ENCODE measurements around the gene CD200. TPM values are rescaled to one million over a fixed set of nuclear protein-coding genes. Genes with fewer than 3 reads are reported as not detected.

Gene CD200
- total RNA-seq, 1 donor from 2014 or later: 9.9 TPM

GRCh38 chr3:112405845-112406244, 72.9 kb downstream of the CD200 start:
- DNase-seq (ENCODE audit: extremely low read depth, low read depth, low spot score): no peak

GRCh38 chr3:112407214-112407887, 74.4 kb downstream of the CD200 start:
- DNase-seq (ENCODE audit: extremely low read depth, low read depth, low spot score): no peak

DNA sequence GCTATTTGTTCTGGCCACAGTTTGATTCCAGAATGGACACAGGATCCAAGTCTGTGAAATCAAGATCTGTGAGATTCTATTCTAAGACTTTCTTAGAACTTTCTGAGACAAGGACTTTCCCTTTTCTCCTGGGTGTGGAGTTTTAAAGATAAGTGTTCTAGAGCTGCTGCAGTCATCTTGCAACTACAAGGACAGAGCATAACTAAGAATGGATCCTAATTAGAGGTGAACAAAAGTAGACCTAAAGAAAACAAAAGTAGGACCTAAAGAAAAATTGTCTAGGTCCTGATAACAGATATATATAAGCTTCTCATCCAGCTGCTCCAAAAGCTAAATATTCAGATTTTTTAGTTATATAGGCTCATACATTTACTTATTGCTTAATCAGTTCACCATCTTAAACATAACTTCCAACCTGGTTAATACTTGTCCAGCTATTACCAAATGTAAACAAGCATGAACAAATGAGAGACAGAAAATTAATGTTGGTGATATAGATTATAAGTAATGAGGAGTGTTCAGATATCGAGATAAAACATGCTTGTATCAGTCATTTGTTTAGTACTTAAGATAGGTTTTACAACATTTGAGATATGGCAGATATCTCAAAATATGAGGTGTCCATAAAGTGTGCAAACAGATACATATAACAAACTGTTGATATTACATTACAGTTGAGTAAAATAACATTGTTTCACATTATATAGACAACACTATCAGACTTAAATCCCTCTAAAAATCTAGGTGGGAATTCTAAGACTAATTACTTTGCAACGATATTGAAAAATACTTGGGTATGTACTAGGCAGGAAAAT, 75.1 kb downstream of the CD200 start:
- no peak for DNase-seq (ENCODE audit: extremely low read depth, low read depth, low spot score)

DNA sequence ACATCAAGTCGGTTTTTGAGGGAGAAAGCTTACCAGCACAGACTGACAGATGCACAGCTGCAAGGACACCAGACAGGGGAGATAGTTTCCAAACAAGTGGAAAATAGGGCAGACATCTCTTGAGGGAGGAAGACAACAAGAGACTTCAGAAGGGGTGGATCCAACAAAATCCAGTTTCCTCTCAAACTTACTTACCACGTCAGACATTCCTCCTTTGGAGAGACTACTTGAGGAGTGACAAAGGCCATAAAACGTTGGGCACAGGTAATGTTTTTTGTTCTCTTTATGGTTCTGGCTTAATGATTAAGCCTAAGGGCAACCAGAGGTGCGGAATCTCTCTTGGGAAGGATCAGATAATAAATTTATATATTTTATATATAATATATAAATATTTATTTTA, 76.1 kb downstream of the CD200 start:
- DNase-seq (ENCODE audit: extremely low read depth, low read depth, low spot score): no peak

DNA sequence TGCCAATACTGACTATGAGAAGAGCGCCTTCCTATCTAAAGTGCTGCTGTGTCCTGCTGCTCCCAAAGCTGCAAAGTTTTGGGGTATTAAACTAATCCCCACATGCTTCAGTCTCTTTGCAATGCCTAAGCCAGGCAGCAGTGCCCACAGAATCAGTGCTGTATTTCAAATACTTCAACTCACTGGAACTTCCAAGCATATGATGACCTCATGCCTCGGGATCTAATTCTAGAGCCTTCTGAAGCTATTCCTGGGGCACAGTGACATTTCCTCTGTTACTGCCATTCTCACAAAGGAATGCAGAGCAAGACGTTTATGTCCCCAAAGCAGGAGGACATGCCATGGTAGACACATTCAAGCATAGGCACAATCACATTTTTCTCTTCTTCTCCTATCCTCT, 78.5 kb downstream of the CD200 start:
- DNase-seq (ENCODE audit: extremely low read depth, low read depth, low spot score): no peak

Other genes starting within 250 kb of the CD200 start
- 3.7 and 3.8 TPM in 2 replicates for gene C3orf52, start 246.8 kb upstream of the CD200 start, total RNA-seq
- not detected in 2 replicates for gene GCSAM, start 199.9 kb upstream of the CD200 start, total RNA-seq
- not detected in 2 replicates for gene SLC9C1, start 38.9 kb upstream of the CD200 start, total RNA-seq
- gene BTLA, start 166.3 kb downstream of the CD200 start, total RNA-seq: not detected in 2 replicates
- gene ATG3, start 228.8 kb downstream of the CD200 start, total RNA-seq: 42.2 and 44.4 TPM in 2 replicates
- 20.4 and 30.2 TPM in 2 replicates for gene SLC35A5, start 228.9 kb downstream of the CD200 start, total RNA-seq